Stimulated activated CD8-positive, alpha-beta memory T cell treated with anti-CD3 and anti-CD28 coated beads, Interleukin-7, amount 100 ng/mL, for 48 hours (primary cell): ENCODE measurements around the gene LAGE3.

Experiments
- DNase-seq, 2 donors: peaks; one replicate each; pipeline ENCODE4 v3.0.0-alpha.2; 2020; ENCODE audit warnings: low read depth in 1 of 2; ENCODE audit errors: extremely low read depth in 1 of 2

Gene LAGE3

DNA sequence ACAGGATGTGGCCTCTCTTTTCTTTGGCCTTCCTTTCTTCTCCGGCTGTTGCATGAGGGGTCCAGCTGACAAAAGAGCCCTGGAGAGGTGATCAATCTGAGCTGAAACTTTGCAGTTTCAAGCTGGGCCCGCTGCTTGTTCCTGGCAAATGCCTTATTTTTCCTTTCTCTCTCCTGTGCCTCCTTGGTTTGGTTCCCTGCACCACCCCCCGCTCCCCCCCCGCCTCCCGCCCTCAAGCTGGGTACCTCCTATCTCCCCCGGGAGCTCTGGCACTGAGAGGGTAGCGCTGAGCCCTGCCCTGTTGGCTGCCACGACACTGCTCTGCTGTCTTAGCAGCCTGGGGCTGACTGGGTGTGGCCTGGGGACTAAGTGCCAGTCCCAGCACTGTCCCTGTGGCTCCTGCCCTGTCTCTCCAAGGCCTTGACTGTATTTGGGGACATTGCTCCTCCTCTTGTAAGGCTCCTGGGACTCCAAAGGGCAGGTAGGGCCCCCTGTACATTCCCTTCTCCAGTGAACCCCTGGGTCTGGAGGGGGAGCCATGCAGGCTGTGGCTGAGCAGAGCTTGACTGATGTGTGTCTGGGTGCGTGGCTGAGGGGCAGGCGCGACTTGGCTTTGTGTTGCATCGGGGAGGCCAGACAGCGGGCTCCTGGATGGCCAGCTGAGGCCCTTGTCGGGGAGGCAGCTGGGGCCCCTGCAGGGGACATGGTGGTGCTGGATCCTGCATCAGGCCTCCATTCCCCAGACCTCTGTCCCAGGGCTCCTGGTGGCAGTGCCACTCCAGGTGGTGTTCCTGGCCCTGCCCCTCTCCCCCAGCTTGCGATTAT lies 19.9 kb downstream of the LAGE3 start:
- DNase-seq, result no peak

DNA sequence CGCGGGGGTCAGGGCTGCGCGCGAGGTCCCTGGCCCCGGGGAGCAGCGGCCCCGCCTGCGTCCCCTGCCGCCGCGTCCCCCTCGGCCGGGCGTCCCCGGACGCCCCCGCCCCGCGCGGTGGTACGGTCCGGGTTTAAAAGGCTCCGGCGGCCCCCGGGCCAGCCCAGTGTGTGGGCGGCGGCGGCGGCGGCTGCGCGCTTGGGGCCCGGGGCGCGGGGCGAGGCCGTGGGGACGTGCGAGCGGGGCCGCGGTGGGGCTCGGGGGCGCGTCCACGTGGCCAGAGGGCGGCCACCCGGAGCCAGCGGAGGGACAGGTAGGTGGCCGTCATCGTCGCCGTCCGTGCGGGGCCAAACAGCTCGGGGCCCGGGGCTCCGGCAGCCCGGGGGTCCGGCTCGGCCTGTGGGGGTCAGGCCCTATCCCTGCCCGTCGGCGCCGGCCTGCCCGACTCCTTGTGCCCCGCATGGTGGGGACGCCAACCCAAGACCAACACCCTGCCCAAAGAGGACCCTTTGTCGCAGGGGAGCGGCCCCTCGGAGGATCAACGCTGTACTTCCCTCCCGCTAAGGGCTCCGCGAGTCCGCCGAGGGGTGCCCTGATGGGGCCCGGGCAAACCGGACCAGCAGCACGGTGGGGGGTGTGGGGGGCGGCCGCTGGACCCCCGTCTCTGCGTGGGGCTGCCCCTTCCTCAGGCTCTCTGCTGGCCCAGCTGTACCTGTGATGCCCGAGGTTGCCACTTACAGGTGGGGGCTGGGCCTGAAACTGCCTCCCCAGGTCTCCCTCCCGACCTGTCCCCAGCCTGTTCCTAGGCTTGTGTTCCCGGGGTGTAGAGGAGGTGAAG lies 20.7 kb downstream of the LAGE3 start, which contains the start of gene PLXNA3:
PLXNA3 (plus strand) TSS at position 166 of the 838 bp plus-strand sequence. CDS start 1,903 bp downstream, outside the sequence.
- DNase-seq, result peak in 1 of 2 donors; percentile 28

DNA sequence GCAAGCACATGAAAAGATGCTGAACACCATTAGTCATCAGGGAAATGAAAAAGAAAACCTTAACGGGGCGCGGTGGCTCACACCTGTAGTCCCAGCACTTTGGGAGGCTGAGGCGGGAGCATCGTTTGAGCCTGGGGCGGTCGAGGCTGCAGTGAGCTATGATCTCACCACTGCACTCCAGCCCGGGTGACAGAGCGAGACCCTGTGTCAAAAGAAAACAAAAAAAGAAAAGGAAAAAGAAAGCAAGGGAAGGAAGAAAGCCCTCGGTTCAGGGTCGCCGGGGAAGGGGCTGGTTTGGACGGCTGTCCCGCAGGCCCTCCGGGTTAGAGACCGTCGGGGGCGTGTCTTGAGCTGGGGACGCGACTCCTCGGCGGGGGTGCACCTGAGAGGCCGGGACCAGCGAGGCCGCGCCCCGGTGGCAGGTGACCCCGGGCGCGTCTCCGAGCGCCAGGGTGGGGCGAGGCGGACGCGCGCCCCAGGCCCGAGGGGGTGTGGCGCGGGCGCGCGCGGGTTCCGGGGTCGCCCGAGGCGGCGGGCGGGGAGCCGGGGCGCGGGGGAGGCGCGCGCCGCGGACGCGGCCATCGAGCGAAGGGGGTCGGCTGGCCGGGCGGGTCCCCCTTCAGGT lies 21.5 kb downstream of the LAGE3 start:
- DNase-seq, result no peak

DNA sequence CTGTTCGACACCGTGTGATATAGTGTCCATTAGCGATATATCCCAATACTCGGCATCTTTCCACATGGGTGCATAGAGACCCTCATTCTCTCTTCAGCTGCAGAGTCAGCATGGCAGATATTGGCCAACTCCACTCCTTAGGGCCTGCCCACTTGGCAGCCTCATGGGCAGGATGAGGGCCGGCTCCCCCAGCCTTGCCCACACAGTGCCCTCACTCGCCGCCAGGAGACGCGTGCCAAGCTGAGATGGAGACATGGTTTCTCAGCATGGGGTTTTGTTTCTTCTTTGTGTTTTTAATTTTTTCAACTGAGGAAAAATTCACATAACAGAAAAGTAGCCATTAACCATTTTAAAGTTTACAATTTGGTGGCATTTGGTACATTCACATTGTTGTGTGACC lies 26.3 kb downstream of the LAGE3 start:
- DNase-seq, result no peak

DNA sequence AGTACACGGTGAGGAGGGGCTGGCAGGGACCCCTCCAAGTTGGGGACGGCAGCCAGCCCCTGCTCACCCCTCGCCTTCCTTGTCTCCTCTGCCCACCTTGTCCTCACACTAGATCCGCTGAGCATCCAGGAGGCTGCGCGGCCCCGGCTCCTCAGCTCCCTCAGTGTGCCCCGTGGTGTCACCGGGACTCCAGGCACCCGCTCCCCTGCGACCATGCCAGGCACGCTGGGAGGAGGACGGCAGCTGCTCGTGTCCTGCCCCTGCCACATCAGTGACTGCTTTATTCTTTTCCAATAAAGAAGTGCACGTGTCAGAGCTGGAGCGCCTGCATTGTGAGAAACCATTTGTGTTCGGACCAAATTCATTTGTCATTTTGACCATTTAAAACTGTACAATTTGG lies 28.8 kb downstream of the LAGE3 start:
- no peak for DNase-seq

DNA sequence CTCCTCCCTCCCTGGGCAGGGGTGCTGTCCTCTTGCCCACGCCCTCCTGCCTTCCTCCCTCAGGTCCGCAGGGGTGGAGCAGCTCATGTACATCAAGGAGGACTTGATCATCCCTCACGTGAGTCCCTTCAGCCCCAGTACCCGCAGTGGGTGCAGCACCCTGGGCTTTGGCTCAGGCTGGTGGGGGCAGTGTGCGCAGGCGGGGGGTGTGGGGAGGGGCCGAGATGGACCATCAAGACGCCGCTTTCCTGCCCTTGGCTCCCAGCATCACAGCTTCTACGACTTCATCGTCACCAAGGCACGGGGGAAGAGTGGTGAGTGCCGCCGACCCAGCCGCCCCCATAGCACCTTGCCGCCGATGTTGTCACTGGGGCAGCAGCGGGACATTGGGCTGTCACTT lies 29.5 kb downstream of the LAGE3 start:
- DNase-seq, result no peak

DNA sequence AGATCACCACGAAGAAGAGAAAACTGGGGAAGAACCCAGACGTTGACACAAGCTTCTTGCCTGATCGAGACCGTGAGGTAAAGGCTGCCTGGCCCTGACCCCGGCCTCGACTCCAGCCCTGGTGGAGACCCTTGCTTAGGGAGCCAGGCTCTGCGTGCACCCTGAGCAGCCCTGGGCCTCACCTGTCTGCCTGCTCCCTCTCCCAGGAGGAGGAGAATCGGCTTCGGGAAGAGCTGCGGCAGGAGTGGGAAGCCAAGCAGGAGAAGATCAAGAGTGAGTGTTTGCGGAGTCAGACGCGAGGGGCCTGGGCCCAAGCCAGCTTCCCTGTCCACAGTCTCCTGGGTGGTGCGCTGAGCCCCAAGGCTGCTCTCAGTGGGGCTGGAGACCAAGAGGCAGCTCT lies 30.6 kb downstream of the LAGE3 start:
- no peak for DNase-seq

DNA sequence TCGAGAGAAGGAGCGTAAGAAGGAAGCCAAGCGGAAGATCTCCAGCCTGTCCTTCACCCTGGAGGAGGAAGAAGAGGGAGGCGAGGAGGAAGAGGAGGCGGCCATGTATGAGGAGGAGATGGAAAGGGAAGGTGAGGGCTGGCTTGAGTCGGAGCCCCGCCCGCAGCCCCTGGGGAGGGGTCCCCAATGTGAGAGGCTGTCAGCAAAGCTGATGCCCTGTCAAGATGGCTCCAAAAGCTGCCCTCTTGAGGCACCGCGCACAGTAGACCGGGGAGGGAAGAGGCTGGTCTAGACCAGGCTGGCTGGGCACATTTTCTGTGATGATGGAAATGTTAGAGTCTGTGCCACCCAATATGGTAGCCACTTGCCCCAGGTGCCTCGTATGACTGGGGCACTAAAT lies 32.7 kb downstream of the LAGE3 start:
- DNase-seq, result no peak

DNA sequence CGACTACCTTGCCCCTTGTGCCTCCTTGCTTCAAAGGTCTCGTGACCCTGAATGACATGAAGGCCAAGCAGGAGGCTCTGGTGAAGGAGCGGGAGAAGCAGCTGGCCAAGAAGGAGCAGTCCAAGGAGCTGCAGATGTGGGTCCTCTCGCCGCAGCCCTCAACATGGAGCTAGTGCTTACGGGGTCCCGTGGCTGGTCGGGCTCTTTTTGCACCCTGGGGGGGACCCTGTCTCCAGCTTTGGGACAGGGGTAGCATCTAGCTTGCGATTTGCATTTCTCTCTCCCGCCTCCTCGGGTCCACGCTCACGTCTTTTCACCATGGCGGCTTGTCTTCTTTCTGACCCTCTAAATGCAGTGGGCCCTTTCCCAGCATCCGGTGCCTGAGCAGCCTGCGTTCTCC lies 33.3 kb downstream of the LAGE3 start:
- DNase-seq, result no peak

DNA sequence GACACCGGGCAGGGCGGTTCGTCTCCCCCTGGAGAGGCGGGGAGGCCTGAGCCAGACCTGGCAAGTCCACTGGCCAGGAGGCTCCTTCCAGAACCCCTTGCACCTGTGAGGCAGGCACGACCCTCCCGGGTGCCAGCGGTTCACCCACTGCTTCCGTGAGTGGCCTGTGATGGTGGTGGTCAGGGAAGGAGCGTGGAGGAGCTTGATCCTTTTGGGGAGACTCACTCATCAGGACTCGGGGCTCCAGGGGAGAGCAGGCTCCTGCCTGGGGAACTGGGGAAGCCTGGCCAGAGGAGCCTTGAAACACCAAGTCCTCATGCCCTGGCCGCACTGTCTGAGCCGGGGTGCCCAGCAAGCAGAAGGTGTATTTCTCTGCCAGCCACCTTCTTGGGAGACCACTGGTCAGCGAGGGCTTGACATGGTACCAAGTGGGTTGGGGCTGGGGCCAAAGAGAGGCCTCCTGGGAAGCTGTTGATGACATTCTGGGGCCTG lies 34.3 kb downstream of the LAGE3 start:
- no peak for DNase-seq

DNA sequence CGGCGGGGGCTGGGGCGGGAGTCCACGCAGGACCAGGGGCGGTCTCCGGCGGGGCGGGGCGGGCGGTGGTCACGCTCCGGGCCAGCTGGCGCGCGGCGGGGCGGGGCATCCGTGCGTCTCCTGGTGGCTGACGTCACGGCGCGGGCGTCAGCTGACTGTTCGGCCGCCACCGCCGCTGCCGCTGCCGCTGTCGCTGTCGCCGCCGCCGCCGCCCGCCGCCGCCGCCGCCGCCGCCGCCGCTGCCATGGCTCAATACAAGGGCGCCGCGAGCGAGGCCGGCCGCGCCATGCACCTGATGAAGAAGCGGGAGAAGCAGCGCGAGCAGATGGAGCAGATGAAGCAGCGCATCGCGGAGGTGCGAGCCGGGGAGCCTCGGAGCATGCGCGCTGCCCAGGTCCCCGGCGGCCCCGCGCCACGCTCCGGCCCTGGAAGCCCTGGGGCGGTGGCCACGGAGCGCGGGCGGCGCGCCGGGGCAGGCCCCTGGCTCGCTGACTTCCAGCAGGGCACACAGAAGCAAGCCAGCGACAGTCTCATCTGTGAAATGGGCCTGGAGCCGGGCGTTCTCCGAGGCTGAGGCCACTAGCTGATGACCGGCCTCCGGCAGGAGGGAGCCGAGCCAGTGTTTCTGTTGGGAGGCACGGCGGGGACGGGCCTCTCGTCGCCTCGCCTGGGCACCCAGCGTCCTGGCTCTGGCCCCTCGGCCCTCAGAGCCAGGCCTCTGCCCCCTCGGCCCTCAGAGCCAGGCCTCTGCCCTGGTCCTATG lies 34.9 kb downstream of the LAGE3 start, which contains the start of gene FAM50A:
FAM50A (plus strand) TSS at position 150 of the 763 bp plus-strand sequence; CDS start at position 245, 95 bp downstream.
- peak in 1 of 2 donors; percentile 55 for DNase-seq

DNA sequence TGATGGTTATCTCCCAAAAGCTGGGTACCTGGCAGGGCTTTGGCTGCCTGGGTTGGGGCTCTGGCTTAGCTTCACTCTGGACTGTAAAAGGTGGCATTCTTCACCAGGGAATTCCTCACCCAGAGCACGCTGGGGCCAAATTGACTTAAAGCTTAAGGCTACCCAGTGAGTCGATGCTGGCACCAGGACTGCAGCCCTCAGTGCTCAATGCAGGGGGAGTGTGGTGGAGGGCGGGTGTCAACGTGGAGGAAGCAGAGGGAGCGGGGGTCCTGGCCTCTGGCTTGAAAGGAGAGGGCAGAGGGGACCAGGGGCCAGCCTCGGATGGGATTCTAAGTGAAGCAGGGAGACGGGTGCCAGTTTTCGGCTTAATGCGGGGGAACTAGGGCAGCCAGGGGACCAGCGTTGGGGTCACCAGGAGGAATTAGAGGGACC lies 35.6 kb downstream of the LAGE3 start:
- no peak for DNase-seq

DNA sequence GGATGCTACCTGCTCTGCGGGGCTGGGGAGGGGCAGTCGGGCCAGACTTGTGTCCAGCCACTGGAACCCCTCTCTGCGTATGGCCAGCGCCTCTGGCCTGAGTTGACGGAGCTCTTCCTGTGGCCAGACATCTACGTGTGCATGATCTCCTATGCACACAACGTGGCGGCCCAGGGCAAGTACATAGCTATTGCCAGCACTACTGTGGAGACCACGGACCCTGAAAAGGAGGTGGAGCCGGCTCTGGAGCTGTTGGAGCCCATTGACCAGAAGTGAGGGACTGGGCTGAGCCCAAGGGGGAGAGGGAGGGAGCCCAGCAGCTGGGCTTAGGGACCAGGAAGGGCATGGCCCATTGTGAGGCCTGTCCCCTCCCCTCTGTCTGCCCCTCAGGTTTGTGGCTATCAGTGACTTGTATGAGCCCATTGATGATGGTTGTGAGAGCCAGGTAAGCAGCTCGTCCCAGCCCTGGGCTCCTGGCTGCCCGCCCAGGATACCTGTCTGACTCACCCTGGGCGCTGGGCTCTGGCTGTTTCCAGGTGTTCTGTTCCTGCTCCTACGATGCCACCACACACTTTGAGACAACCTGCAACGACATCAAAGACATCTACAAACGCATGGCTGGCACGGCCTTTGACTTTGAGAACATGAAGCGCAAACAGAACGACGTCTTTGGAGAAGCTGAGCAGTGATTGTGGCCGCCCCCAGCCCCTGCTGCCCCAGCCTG lies 36.9 kb downstream of the LAGE3 start:
- DNase-seq, result no peak

DNA sequence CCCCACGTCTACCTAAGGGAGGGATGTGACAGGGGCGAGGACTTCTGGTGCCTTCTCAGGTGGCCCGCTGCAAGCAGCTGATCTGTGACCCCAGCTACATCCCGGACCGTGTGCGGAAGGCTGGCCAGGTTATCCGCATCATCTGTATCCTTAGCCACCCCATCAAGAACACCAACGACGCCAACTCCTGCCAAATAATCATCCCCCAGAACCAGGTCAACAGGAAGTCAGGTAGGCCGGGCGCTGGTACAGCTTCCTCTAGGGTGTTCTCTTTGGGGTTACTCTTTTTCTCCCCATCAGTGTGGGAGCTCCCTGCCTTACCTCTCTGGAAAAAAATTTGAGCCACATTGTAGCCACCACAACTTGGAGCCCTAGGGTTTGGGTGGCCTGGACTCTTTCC lies 37.5 kb downstream of the LAGE3 start:
- no peak for DNase-seq

DNA sequence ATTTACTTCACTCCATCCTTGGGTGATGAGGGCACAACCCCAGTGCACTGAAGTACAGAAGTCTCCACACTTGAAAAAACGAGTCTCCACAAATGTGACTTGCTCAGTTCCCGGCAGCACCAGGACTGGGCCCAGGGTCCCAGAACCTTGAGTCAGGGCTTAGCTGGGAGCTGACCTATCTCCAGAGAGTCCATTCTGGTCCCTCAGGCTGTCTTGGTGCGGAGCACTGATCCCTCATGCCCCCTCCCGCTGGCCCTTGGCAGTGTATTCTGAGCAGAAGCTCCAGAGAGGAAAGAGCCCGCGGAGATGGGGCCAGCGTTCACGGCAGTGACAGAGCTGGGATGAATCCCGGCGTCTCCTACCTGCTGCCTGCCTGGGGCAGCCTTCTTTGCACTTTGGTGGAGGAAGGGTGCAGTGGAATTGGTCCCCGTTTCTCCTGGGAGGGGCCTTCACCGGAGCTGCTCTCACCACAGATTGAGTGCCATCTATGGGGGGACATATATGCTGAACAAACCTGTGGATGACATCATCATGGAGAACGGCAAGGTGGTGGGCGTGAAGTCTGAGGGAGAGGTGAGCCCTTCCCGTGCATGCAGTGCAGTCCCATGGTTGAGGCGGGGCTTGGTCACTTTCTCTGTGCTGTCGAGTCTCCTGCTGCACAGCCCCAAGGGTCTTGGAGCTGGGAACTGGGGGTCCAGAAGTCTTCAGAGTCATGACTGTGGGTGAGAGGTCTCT lies 38.3 kb downstream of the LAGE3 start:
- DNase-seq, result no peak

DNA sequence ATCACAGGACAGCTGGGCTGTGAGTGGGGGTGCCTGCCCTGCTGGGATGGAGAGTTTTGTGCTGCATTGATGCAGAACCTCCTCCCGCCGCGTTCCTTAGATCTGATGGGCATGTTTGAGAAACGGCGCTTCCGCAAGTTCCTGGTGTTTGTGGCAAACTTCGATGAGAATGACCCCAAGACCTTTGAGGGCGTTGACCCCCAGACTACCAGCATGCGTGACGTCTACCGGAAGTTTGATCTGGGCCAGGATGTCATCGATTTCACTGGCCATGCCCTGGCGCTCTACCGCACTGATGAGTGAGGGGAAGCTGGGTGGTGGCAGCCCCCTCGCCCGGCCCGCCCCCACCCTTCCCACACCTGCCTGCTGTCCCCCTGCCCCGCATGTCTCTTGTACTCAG lies 39.2 kb downstream of the LAGE3 start:
- no peak for DNase-seq

DNA sequence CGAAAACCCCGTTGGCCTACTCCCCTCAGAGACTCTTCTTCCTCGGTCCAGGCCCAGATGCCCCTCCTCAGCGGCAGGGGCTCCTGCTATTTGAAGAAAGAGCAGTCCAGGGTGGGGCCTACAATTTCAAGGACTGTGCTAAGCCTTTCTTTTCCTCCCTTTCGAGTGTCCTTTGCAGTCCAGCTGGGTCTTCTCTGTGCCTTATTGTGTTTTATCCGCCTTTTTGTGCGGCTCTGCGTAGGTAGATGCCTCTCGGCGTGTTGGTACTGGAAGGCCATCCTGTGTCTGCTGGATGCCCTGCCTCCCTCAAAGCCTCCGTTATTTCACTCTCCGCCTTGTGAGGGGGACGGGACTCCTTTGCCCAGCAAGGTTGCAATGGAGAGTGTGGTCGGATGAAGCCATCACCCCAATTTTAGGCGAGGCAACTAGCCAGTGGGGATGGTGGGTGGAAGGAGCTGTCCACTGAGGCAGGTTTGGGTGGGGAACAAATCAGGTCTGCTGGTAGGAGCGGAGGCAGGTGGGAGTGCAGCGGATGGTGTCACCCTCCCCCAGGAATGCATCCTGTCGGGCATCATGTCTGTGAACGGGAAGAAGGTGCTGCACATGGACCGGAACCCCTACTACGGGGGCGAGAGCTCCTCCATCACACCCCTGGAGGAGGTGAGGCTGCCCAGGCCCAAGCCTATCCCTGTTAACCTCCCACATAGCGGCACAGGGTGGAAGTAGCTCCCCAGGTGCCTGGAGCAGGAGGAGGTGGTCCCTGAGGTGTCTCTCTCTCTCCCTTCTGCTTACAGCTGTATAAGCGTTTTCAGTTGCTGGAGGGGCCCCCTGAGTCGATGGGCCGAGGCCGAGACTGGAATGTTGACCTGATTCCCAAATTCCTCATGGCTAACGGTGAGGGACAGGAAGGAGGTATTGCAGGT lies 40.8 kb downstream of the LAGE3 start:
- no peak for DNase-seq
